ENCODE measurements around the gene CPEB4. TPM values are rescaled to one million over a fixed set of nuclear protein-coding genes. Genes with fewer than 3 reads are reported as not detected.
A peak's percentile ranks its signal among the peaks of the same experiment; 100 is the strongest.

The CPEB4 gene
- total and polyA plus RNA-seq, 4 donors = 14.3 to 113 (median 32.1) TPM

DNA sequence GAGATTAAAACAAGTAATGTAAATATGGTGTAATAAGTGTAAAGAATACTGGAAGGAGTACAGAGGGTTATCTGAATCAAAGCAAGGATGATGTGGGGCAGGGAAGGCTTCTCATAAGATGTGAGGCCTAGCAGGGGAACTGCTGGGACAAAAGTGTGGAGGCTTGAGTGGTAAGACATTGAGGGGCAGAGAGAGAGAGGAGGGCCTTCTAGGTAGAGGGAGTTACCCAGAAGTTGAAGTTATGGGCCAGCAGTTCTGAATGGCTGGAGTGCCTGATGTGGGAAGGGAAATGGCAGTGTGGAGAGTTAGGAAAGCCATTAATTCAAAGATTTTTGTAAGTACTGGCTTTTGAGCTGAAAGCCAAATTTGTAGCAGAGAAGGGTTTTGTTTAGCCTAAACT is 36.8 kb downstream of the CPEB4 start:
- H3K4me1 ChIP-seq (ENCODE audit: control insufficient read depth in 4 of 4, insufficient read depth in 4 of 4, low read length in 3 of 4) = peaks cover 0 to 24% (median 10%) of the 10 kb centered on the region in 4 donors
- H3K36me3 ChIP-seq (ENCODE audit: control insufficient read depth in 4 of 4, insufficient read depth in 3 of 4, low read depth in 1 of 4, low read length in 3 of 4) = peaks cover 0 to 13% (median 4%) of the 10 kb centered on the region in 4 donors
- H3K27ac ChIP-seq (ENCODE audit: low read depth in 1 of 2, low read length in 2 of 2) = peak overlapping the region; percentile 29 to 50
- H3K9me3 ChIP-seq (ENCODE audit: control insufficient read depth in 4 of 4, low read length in 3 of 4) = no peaks in the 10 kb centered on the region
- no peak for DNase-seq (ENCODE audit: low spot score)
- no peak for TF ChIP-seq RAD21 (IDR thresholded peaks at IDR 0.05)
- TF ChIP-seq JUND (IDR thresholded peaks at IDR 0.05) = no peak
- no peak for TF ChIP-seq TAF1 (conservative IDR thresholded peaks at IDR 0.05)
- TF ChIP-seq FOXA2 (IDR thresholded peaks at IDR 0.05) = no peak
- no peak for TF ChIP-seq RXRA (IDR thresholded peaks at IDR 0.05)
- TF ChIP-seq EGR1 (IDR thresholded peaks at IDR 0.05; ENCODE audit: low read depth in 2 of 2) = no peak
- TF ChIP-seq CTCF (IDR thresholded peaks at IDR 0.05; ENCODE audit: low read depth, low read length, missing input control) = no peak
- TF ChIP-seq REST (IDR thresholded peaks at IDR 0.05) = no peak
- TF ChIP-seq, protein P1, sequence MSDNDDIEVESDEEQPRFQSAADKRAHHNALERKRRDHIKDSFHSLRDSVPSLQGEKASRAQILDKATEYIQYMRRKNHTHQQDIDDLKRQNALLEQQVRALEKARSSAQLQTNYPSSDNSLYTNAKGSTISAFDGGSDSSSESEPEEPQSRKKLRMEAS (IDR thresholded peaks at IDR 0.05) = no peak
- no peak for TF ChIP-seq NR2F2 (IDR thresholded peaks at IDR 0.05)
- no peak for TF ChIP-seq HNF4G (IDR thresholded peaks at IDR 0.05)
- TF ChIP-seq FOXA1 (IDR thresholded peaks at IDR 0.05) = no peak
- no peak for TF ChIP-seq SP1 (IDR thresholded peaks at IDR 0.05)
- no peak for TF ChIP-seq HNF4A (conservative IDR thresholded peaks at IDR 0.05)
- TF ChIP-seq GABPA (IDR thresholded peaks at IDR 0.05 in 1 of 2, conservative IDR thresholded peaks at IDR 0.05 in 1 of 2) = no peak
- no peak for TF ChIP-seq ATF3 (IDR thresholded peaks at IDR 0.05)
- no peak for TF ChIP-seq YY1 (IDR thresholded peaks at IDR 0.05)
- no peak for TF ChIP-seq ZBTB33 (IDR thresholded peaks at IDR 0.05)
- H3K27me3 ChIP-seq (ENCODE audit: control insufficient read depth in 4 of 4, insufficient read depth in 4 of 4, low read length in 3 of 4) = no peaks in the 10 kb centered on the region
- no peak overlapping the region for H3K4me3 ChIP-seq (ENCODE audit: low read depth in 1 of 3, low read length in 3 of 3)
- H3K9ac ChIP-seq (ENCODE audit: low read depth in 1 of 2, low read length in 2 of 2) = no peak overlapping the region
